Measurements from ENCODE around the gene RFLNA. TPM values are rescaled to one million over a fixed set of nuclear protein-coding genes. Genes with fewer than 3 reads are reported as not detected.

Gene RFLNA
- total RNA-seq, 2 experiments from 2014 or later, result not detected

DNA sequence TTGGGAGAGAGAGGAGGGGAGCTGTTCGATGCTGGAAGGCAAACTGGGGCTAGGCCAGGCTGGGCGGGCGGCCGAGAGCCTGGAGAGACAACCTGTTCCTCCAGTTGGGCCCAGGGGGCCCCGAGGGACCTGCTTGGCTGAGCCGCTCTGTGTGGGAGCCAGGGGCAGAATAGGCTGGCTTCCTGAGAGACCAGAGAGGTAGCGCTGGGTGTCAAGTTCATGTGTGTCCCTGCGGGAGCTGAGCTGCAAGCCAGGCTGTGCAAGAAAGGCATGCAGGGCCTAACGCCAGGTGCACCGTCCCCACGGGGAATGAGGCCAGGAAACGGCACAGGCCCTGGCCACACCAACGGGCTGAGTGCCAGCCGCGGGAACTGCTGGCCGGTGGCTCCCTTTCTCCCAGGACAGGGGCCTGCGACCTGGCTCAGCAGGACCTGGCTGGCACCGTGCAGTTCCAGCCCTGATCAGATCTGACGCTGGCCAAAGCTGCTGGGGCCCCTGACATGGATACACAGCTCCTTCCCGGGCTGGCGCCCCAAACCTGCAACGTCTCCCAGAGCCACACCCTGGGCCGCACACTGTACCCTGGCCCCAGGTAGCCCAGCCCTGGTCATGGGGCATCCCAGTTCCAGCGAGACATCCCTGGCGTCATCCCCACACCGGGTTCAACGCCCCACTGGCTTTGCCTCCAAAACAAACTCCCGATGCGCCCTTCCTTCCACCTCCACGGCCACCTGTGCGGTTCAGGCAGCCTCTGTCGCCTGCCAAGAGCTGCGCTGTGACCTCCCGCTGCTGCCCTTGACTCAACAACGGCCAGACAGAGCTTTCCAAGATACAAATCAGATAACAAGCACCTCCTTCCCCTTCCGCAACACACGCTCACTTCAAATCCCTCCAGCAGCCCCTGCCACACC, 65.0 kb downstream of the RFLNA start:
- BruUV-seq (replicated peaks), result no TSS peak
- ChIA-PET CTCF (ENCODE audit: unreplicated experiment) (no interaction called here), POLR2A (no interaction called here)
- H3K4me3 ChIP-seq (ENCODE audit: low read depth, low read length, poor library complexity, severe bottlenecking), result no peak overlapping the region
- H3K9me3 ChIP-seq (ENCODE audit: low read length), result no peaks in the 10 kb centered on the region
- no peaks in the 10 kb centered on the region for H3K79me2 ChIP-seq (ENCODE audit: insufficient read depth, low read depth, low read length)
- H3K9me2 ChIP-seq (ENCODE audit: insufficient read depth, low read length), result no peaks in the 10 kb centered on the region
- H4K20me1 ChIP-seq (ENCODE audit: insufficient read depth, low read length), result no peaks in the 10 kb centered on the region
- no peak overlapping the region for H3K27ac ChIP-seq (ENCODE audit: low read depth, low read length, poor library complexity, severe bottlenecking)
- no peak for DNase-seq (ENCODE audit: low spot score)
- H3K4me2 ChIP-seq (ENCODE audit: low read length), result no peak overlapping the region
- peaks cover 20% of the 10 kb centered on the region for H3K36me3 ChIP-seq (ENCODE audit: insufficient read depth, low read length)
- intact Hi-C loops (cut with micrococcal nuclease; ENCODE audit: unreplicated experiment), result no loop called here
- no peak overlapping the region for H2AFZ ChIP-seq (ENCODE audit: low read length)
- no peaks in the 10 kb centered on the region for H3K4me1 ChIP-seq (ENCODE audit: insufficient read depth, low read length, poor library complexity, severe bottlenecking)
- no peak for TF ChIP-seq EZH2phosphoT487 (IDR thresholded peaks at IDR 0.05; ENCODE audit: borderline replicate concordance, low read depth, low read length)

DNA sequence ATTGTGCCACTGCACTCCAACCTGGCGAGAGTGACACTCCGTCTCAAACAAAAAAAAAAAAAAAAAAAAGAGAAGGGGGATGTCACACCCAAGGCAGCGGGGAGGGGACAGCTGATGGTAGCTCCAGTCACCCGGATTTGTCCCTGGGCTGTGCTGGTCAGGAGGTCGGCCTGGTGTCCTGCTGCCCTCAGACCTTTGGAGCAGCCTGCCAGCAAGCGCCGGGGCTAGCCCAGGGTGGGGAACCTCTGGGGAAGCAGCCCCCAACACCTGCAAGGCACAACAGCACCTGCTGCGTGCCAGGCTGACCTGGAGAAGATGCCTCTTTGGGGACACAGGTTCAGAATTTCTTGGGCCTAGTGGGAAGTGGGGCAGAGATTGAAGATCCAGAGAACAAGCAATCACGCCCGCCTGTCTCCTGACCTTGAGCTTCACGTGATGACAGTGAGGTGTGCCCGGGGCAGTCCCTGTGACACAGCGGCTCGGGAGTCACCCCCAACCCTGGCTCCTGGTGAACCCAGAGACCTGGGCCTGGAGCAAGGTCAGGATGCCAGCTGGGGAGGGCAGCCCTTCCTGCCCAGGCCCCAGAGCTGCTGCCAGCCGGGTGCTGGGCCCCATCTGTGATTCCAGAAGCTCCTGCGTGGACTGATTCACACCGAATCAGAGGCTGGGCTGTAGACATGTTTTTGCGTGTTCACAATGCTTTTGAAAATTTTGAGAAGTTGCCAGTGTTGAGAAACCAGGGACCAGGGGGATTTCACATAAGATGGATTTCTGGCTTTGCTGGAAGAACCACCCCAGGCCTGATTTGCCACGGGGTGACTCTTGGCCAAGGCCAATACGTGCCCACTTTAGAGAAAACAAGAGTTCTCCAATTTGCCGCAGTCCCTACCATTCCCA, 66.4 kb downstream of the RFLNA start:
- H3K4me2 ChIP-seq (ENCODE audit: low read length), result no peak overlapping the region
- no peaks in the 10 kb centered on the region for H3K4me1 ChIP-seq (ENCODE audit: insufficient read depth, low read length, poor library complexity, severe bottlenecking)
- H3K79me2 ChIP-seq (ENCODE audit: insufficient read depth, low read depth, low read length), result no peaks in the 10 kb centered on the region
- no peaks in the 10 kb centered on the region for H4K20me1 ChIP-seq (ENCODE audit: insufficient read depth, low read length)
- no TSS peak for BruUV-seq (replicated peaks)
- no peak overlapping the region for H3K27ac ChIP-seq (ENCODE audit: low read depth, low read length, poor library complexity, severe bottlenecking)
- no peak for DNase-seq (ENCODE audit: low spot score)
- CTCF ChIA-PET (ENCODE audit: unreplicated experiment), result no interaction called here
- no peak for TF ChIP-seq EZH2phosphoT487 (IDR thresholded peaks at IDR 0.05; ENCODE audit: borderline replicate concordance, low read depth, low read length)
- TF ChIP-seq, protein P1, sequence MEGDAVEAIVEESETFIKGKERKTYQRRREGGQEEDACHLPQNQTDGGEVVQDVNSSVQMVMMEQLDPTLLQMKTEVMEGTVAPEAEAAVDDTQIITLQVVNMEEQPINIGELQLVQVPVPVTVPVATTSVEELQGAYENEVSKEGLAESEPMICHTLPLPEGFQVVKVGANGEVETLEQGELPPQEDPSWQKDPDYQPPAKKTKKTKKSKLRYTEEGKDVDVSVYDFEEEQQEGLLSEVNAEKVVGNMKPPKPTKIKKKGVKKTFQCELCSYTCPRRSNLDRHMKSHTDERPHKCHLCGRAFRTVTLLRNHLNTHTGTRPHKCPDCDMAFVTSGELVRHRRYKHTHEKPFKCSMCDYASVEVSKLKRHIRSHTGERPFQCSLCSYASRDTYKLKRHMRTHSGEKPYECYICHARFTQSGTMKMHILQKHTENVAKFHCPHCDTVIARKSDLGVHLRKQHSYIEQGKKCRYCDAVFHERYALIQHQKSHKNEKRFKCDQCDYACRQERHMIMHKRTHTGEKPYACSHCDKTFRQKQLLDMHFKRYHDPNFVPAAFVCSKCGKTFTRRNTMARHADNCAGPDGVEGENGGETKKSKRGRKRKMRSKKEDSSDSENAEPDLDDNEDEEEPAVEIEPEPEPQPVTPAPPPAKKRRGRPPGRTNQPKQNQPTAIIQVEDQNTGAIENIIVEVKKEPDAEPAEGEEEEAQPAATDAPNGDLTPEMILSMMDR (conservative IDR thresholded peaks at IDR 0.05; ENCODE audit: low read length), result no peak
- POLR2A ChIA-PET, result no interaction called here
- peaks cover 20% of the 10 kb centered on the region for H3K36me3 ChIP-seq (ENCODE audit: insufficient read depth, low read length)
- no peaks in the 10 kb centered on the region for H3K9me2 ChIP-seq (ENCODE audit: insufficient read depth, low read length)
- intact Hi-C loops (cut with micrococcal nuclease; ENCODE audit: unreplicated experiment), result no loop called here
- H3K9me3 ChIP-seq (ENCODE audit: low read length), result no peaks in the 10 kb centered on the region
- no peak overlapping the region for H2AFZ ChIP-seq (ENCODE audit: low read length)
- H3K4me3 ChIP-seq (ENCODE audit: low read depth, low read length, poor library complexity, severe bottlenecking), result no peak overlapping the region

DNA sequence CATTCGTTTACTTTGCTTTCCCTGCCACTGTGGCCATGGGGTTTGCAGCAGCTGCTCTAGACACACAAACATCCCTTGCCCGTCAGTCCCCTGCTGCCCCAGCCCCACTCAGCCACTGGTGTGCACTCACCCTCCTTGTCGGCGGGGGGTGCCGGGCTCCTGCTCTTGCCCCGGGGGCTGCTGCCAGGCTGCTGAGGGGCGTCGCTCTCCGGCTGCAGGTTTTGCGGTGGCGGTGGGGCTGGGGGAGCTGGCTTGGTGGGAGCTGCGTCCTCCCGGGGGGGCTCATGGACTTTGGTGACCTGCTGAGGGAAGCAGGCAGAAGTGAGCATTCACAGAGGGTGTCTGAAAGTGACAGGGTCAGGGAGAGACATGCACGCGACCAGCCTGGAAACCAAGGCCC, 67.1 kb downstream of the RFLNA start:
- Histone ChIP-seq H4K20me1 (ENCODE audit: insufficient read depth, low read length) (no peaks in the 10 kb centered on the region), H3K4me3 (ENCODE audit: low read depth, low read length, poor library complexity, severe bottlenecking) (no peak overlapping the region), H3K4me2 (ENCODE audit: low read length) (no peak overlapping the region), H3K9me2 (ENCODE audit: insufficient read depth, low read length) (no peaks in the 10 kb centered on the region), H2AFZ (ENCODE audit: low read length) (no peak overlapping the region), H3K27ac (ENCODE audit: low read depth, low read length, poor library complexity, severe bottlenecking) (no peak overlapping the region), H3K79me2 (ENCODE audit: insufficient read depth, low read depth, low read length) (no peaks in the 10 kb centered on the region), H3K4me1 (ENCODE audit: insufficient read depth, low read length, poor library complexity, severe bottlenecking) (no peaks in the 10 kb centered on the region), H3K36me3 (ENCODE audit: insufficient read depth, low read length) (peaks cover 20% of the 10 kb centered on the region), H3K9me3 (ENCODE audit: low read length) (no peaks in the 10 kb centered on the region)
- intact Hi-C loops (cut with micrococcal nuclease; ENCODE audit: unreplicated experiment), result no loop called here
- BruUV-seq (replicated peaks), result no TSS peak
- DNase-seq (ENCODE audit: low spot score), result no peak
- ChIA-PET POLR2A (no interaction called here), CTCF (ENCODE audit: unreplicated experiment) (no interaction called here)
- TF ChIP-seq, protein P1 (conservative IDR thresholded peaks at IDR 0.05; ENCODE audit: low read length), result no peak
- TF ChIP-seq EZH2phosphoT487 (IDR thresholded peaks at IDR 0.05; ENCODE audit: borderline replicate concordance, low read depth, low read length), result no peak
